Measurements from ENCODE around the gene ARHGAP44.

ARHGAP44 gene

GRCh38 chr17:13036751-13037150 is 247.5 kb downstream of the ARHGAP44 start:
- H3K4me3 ChIP-seq (ENCODE audit: control insufficient read depth, low read depth, low read length), result no peak overlapping the region
- no peak for TF ChIP-seq CTCF (IDR thresholded peaks at IDR 0.05; ENCODE audit: control insufficient read depth, insufficient read depth, low read depth, low read length, missing control alignments)
- DNase-seq (ENCODE audit: low read depth), result no peak

GRCh38 chr17:13038931-13039665 is 249.8 kb downstream of the ARHGAP44 start:
- no peak for TF ChIP-seq CTCF (IDR thresholded peaks at IDR 0.05; ENCODE audit: control insufficient read depth, insufficient read depth, low read depth, low read length, missing control alignments)
- DNase-seq (ENCODE audit: low read depth), result no peak
- H3K4me3 ChIP-seq (ENCODE audit: control insufficient read depth, low read depth, low read length), result no peak overlapping the region
